K562 (cell line): Measurements from ENCODE around the gene HYAL1. TPM values are rescaled to one million over a fixed set of nuclear protein-coding genes. Genes with fewer than 3 reads are reported as not detected.

ENCODE experiments used
- CHCHD3 ChIP-seq: fragments of 250-450 bp; sonication (Bioruptor Pico); IDR thresholded peaks from 2 replicates; pipeline ENCODE4 v2.1.2; 2022; ENCODE audit warnings: mild to moderate bottlenecking
- COPS2 ChIP-seq: fragments of 450-650 bp; conservative IDR thresholded peaks from 2 replicates; pipeline ENCODE4 v1.6.1; 2016; ENCODE audit warnings: mild to moderate bottlenecking, moderate library complexity
- DNMT1 ChIP-seq: fragments of 450-650 bp; IDR thresholded peaks from 2 replicates; pipeline ENCODE4 v1.6.1; 2016; ENCODE audit warnings: antibody characterized with exemption, mild to moderate bottlenecking
- HDAC8 ChIP-seq: fragments of 450-650 bp; IDR thresholded peaks from 2 replicates; pipeline ENCODE4 v1.6.1; 2016; ENCODE audit warnings: mild to moderate bottlenecking, missing genetic modification characterization, moderate library complexity, missing compliant biosample characterization
- HIVEP1 ChIP-seq: fragments of 250-450 bp; sonication (Bioruptor Pico); IDR thresholded peaks from 2 replicates; pipeline ENCODE4 v1.4.0; 2020; ENCODE audit warnings: mild to moderate bottlenecking
- MECOM ChIP-seq: fragments of 250-450 bp; sonication (Bioruptor Pico); IDR thresholded peaks from 2 replicates; pipeline ENCODE4 v1.8.0; 2022; ENCODE audit warnings: inconsistent platforms
- PHB2 ChIP-seq: fragments of 450-650 bp; IDR thresholded peaks from 2 replicates; pipeline ENCODE4 v1.6.1; 2017; ENCODE audit warnings: low read depth
- POU5F1 ChIP-seq: fragments of 150-350 bp; IDR thresholded peaks from 2 replicates; pipeline ENCODE4 v1.6.1; 2014; ENCODE audit warnings: borderline replicate concordance, low read length, low read depth, mild to moderate bottlenecking; ENCODE audit not compliant: partially characterized antibody
- TBP ChIP-seq: optimal IDR thresholded peaks from 2 replicates; pipeline ENCODE3; 2011; ENCODE audit warnings: low read depth, low read length, improper control_type of control experiment
- XRCC4 ChIP-seq: IDR thresholded peaks from one replicate; pipeline ENCODE4 v1.6.1; 2011; ENCODE audit not compliant: insufficient read depth, insufficient read length; ENCODE audit errors: extremely low read depth
- ZC3H8 ChIP-seq: fragments of 450-650 bp; IDR thresholded peaks from 2 replicates; pipeline ENCODE4 v1.6.1; 2017
- ZNF121 ChIP-seq: sonication (generic); formaldehyde crosslinking; conservative IDR thresholded peaks from 2 replicates; pipeline ENCODE4 v1.8.0; 2022; ENCODE audit warnings: missing genetic modification reagents
- ZNF124 ChIP-seq: sonication (generic); formaldehyde crosslinking; IDR thresholded peaks from 2 replicates; pipeline ENCODE4 v1.8.1; 2022; ENCODE audit warnings: missing genetic modification reagents
- ZNF41 ChIP-seq: fragments of 250-450 bp; sonication (Bioruptor Pico); conservative IDR thresholded peaks from 2 replicates; pipeline ENCODE4 v1.4.0; 2020; ENCODE audit warnings: mild to moderate bottlenecking
- ZNF551 ChIP-seq: fragments of 250-450 bp; sonication (Bioruptor Pico); IDR thresholded peaks from 2 replicates; pipeline ENCODE4 v1.5.0; 2021; ENCODE audit warnings: mild to moderate bottlenecking, moderate library complexity
- ZNF696 ChIP-seq: fragments of 250-450 bp; sonication (Bioruptor Pico); conservative IDR thresholded peaks from 2 replicates; pipeline ENCODE4 v1.4.0; 2020; ENCODE audit warnings: mild to moderate bottlenecking, moderate library complexity
- ZNF766 ChIP-seq: fragments of 200-800 bp; sonication (Bioruptor generic); conservative IDR thresholded peaks from 2 replicates; pipeline ENCODE4 v1.6.1; 2016; ENCODE audit warnings: missing genetic modification characterization, missing compliant biosample characterization
- polyA plus RNA-seq, 8 experiments: library from polyadenylated mRNA; depleted of rRNA in 4 of 8; stranded (reverse) in 5 of 8; unstranded in 3 of 8; fragments of >200 nt; fragmentation: Nextera tagmentation in 2 of 8; fragmentation: Illumina TruSeq in 1 of 8; extraction: Ambion mirVana in 2 of 8; extraction: Trizol in 1 of 8; gene quantifications; 2 replicates each; pipeline versions ENCODE4 v1.2.1 to v1.2.3, GENCODE V29; 2011 to 2014; ENCODE audit warnings: inconsistent platforms in 1 of 8, missing spikeins in 1 of 8
- total RNA-seq, 7 experiments: library from RNA; depleted of rRNA in 6 of 7; stranded (reverse); fragments of >200 nt in 6 of 7; fragmentation: Illumina TruSeq in 2 of 7; extraction: Trizol in 2 of 7; gene quantifications; 2 replicates each; pipeline versions ENCODE4 v1.2.1 to v1.2.3, GENCODE V29; 2011 to 2021; ENCODE audit warnings: low replicate concordance in 1 of 7
- TF ChIP-seq, protein P1 (sequence below): fragments of 450-650 bp; formaldehyde crosslinking; IDR thresholded peaks from 2 replicates; pipeline ENCODE4 v1.4.0; 2020; ENCODE audit warnings: mild to moderate bottlenecking, moderate library complexity
- TF ChIP-seq, protein P2 (sequence below): fragments of 250-450 bp; sonication (Bioruptor Pico); IDR thresholded peaks from 2 replicates; pipeline ENCODE4 v1.4.0; 2020; ENCODE audit warnings: mild to moderate bottlenecking
- TF ChIP-seq, protein P3 (sequence below): IDR thresholded peaks from 2 replicates; pipeline ENCODE4 v1.6.1; 2014; ENCODE audit warnings: antibody characterized with exemption
- TF ChIP-seq, protein P4 (sequence below): sonication (generic); formaldehyde crosslinking; IDR thresholded peaks from 2 replicates; pipeline ENCODE4 v1.8.0; 2022; ENCODE audit warnings: mild to moderate bottlenecking, missing genetic modification reagents
- TF ChIP-seq, protein P5 (sequence below): fragments of 250-450 bp; sonication (Bioruptor Pico); IDR thresholded peaks from 2 replicates; pipeline ENCODE4 v1.4.0; 2020; ENCODE audit warnings: mild to moderate bottlenecking, moderate library complexity

Gene HYAL1
- total and polyA plus RNA-seq, 9 of the 15 experiments (the other 6 are each of a cell fraction or from before 2014, with no cell fraction given): 1.4 to 8.5 (median 4.7) TPM

DNA sequence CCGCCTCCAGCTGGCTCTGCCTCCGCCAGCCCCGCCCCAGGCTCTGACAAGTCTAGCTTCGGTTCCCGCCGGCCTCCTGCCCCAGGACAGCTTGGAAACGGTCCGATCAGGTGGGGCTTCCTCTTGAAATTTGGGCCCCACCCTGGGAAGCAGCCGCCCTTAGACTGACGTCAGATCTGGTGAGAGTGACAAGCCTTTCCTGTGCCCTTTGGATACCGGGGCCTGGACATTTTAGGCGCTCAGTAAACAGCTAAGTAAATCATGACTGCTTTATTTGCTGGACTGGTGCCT, 3.8 kb downstream of the HYAL1 start (continued):
- TF ChIP-seq ZNF696 (CRISPR knock-in tag) (no peak), ZNF41 (CRISPR knock-in tag) (no peak), PHB2 (no peak), ZNF551 (no peak), HDAC8 (tag) (no peak), ZC3H8 (no peak), ZNF121 (CRISPR knock-in tag) (no peak), COPS2 (no peak), HIVEP1 (no peak), CHCHD3 (CRISPR knock-in tag) (no peak), TBP (peak; percentile 32), POU5F1 (no peak), DNMT1 (no peak), XRCC4 (no peak), ZNF124 (no peak), ZNF766 (CRISPR knock-in tag) (no peak), MECOM (CRISPR knock-in tag) (no peak)
- TF ChIP-seq, protein P1, sequence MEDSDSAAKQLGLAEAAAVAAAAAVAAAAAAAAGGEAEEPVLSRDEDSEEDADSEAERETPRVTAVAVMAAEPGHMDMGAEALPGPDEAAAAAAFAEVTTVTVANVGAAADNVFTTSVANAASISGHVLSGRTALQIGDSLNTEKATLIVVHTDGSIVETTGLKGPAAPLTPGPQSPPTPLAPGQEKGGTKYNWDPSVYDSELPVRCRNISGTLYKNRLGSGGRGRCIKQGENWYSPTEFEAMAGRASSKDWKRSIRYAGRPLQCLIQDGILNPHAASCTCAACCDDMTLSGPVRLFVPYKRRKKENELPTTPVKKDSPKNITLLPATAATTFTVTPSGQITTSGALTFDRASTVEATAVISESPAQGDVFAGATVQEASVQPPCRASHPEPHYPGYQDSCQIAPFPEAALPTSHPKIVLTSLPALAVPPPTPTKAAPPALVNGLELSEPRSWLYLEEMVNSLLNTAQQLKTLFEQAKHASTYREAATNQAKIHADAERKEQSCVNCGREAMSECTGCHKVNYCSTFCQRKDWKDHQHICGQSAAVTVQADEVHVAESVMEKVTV (CRISPR knock-in tag): no peak
- TF ChIP-seq, protein P2, sequence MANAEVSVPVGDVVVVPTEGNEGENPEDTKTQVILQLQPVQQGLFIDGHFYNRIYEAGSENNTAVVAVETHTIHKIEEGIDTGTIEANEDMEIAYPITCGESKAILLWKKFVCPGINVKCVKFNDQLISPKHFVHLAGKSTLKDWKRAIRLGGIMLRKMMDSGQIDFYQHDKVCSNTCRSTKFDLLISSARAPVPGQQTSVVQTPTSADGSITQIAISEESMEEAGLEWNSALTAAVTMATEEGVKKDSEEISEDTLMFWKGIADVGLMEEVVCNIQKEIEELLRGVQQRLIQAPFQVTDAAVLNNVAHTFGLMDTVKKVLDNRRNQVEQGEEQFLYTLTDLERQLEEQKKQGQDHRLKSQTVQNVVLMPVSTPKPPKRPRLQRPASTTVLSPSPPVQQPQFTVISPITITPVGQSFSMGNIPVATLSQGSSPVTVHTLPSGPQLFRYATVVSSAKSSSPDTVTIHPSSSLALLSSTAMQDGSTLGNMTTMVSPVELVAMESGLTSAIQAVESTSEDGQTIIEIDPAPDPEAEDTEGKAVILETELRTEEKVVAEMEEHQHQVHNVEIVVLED (CRISPR knock-in tag): no peak
- TF ChIP-seq, protein P3, sequence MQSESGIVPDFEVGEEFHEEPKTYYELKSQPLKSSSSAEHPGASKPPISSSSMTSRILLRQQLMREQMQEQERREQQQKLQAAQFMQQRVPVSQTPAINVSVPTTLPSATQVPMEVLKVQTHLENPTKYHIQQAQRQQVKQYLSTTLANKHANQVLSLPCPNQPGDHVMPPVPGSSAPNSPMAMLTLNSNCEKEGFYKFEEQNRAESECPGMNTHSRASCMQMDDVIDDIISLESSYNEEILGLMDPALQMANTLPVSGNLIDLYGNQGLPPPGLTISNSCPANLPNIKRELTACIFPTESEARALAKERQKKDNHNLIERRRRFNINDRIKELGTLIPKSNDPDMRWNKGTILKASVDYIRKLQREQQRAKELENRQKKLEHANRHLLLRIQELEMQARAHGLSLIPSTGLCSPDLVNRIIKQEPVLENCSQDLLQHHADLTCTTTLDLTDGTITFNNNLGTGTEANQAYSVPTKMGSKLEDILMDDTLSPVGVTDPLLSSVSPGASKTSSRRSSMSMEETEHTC: no peak
- TF ChIP-seq, protein P4, sequence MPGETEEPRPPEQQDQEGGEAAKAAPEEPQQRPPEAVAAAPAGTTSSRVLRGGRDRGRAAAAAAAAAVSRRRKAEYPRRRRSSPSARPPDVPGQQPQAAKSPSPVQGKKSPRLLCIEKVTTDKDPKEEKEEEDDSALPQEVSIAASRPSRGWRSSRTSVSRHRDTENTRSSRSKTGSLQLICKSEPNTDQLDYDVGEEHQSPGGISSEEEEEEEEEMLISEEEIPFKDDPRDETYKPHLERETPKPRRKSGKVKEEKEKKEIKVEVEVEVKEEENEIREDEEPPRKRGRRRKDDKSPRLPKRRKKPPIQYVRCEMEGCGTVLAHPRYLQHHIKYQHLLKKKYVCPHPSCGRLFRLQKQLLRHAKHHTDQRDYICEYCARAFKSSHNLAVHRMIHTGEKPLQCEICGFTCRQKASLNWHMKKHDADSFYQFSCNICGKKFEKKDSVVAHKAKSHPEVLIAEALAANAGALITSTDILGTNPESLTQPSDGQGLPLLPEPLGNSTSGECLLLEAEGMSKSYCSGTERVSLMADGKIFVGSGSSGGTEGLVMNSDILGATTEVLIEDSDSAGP (CRISPR knock-in tag): no peak
- TF ChIP-seq, protein P5, sequence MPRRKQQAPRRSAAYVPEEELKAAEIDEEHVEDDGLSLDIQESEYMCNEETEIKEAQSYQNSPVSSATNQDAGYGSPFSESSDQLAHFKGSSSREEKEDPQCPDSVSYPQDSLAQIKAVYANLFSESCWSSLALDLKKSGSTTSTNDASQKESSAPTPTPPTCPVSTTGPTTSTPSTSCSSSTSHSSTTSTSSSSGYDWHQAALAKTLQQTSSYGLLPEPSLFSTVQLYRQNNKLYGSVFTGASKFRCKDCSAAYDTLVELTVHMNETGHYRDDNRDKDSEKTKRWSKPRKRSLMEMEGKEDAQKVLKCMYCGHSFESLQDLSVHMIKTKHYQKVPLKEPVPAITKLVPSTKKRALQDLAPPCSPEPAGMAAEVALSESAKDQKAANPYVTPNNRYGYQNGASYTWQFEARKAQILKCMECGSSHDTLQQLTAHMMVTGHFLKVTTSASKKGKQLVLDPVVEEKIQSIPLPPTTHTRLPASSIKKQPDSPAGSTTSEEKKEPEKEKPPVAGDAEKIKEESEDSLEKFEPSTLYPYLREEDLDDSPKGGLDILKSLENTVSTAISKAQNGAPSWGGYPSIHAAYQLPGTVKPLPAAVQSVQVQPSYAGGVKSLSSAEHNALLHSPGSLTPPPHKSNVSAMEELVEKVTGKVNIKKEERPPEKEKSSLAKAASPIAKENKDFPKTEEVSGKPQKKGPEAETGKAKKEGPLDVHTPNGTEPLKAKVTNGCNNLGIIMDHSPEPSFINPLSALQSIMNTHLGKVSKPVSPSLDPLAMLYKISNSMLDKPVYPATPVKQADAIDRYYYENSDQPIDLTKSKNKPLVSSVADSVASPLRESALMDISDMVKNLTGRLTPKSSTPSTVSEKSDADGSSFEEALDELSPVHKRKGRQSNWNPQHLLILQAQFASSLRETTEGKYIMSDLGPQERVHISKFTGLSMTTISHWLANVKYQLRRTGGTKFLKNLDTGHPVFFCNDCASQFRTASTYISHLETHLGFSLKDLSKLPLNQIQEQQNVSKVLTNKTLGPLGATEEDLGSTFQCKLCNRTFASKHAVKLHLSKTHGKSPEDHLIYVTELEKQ (CRISPR knock-in tag): no peak
